Left ventricle myocardium superior (tissue), 1 donor: ENCODE data around the gene CBX4. TPM values are rescaled to one million over a fixed set of nuclear protein-coding genes. Genes with fewer than 3 reads are reported as not detected.

ENCODE experiments used
- ATAC-seq: fragments of 200-7000 bp; cut with Tn5 transposase; one replicate; pipeline ENCODE4 v1.9.1; 2020; ENCODE audit warnings: mild to moderate bottlenecking, moderate library complexity
- DNase-seq: peaks from one replicate; pipeline ENCODE4 v3.0.0-alpha.2; 2020
- intact Hi-C: fragments of 100-400 bp; cut with micrococcal nuclease; formaldehyde crosslinking; loops from one replicate; pipeline ENCODE4 v1.11.0; 2022
- total RNA-seq: library from RNA; stranded (reverse); fragmentation: NEBNext Ultra II Directional; extraction: Animal tissue kit (Norgen Biotek cat#: 25700); gene quantifications from one replicate; pipeline ENCODE4 v1.2.1, GENCODE V29; 2021
- donor health status: DM: no; HTN: yes; CAD: no; lungs with severe emphysema.

CBX4 gene
- total RNA-seq, 1 donor from 2014 or later = 27.4 TPM

DNA sequence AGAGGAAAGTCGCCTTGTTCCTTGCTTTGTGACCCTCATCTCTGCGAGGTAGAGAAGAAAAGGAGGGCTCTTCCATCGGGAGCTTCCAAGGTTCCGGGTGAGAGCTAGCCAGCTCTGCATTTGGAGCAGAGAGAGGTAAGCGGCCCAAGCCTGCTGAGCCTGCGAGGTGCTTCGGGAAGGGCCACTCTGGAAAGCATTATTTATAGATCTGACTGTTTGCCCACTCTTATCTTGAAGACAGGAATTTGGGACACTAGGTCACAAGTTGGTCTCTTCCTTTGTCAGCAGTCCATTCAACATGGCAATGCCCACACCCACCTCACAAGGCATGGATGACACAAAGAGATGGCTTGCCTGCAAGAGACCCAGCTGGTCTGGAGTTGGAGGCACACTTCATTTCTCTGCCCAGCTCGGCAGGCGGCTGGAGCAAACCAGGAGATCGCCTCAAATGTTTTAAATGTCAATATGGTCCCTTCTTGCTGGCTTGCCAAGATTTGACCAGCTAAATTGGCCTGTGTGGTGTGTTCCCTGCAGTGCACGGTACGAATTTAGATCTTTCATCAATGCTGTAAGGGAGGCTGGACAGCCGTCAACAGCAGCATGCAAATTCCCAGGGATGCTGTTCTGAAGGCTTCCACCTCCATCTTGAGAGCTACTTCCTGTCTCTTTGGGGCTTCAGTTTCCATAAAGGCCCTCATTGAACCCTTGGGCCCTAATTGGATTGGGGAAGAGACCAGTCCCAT lies 19.5 kb downstream of the CBX4 start:
- intact Hi-C loops = no loop called here
- no peak for DNase-seq
- ATAC-seq = peak; percentile 81

- DNase-seq = no peak
- intact Hi-C loops = no loop called here
- ATAC-seq = no peak
Observed at GRCh38 chr17:79819085-79819484, 20.2 kb downstream of the CBX4 start.

GRCh38 chr17:79818026-79818758 lies 21.0 kb downstream of the CBX4 start:
- no peak for ATAC-seq
- intact Hi-C loops = no loop called here
- no peak for DNase-seq

DNA sequence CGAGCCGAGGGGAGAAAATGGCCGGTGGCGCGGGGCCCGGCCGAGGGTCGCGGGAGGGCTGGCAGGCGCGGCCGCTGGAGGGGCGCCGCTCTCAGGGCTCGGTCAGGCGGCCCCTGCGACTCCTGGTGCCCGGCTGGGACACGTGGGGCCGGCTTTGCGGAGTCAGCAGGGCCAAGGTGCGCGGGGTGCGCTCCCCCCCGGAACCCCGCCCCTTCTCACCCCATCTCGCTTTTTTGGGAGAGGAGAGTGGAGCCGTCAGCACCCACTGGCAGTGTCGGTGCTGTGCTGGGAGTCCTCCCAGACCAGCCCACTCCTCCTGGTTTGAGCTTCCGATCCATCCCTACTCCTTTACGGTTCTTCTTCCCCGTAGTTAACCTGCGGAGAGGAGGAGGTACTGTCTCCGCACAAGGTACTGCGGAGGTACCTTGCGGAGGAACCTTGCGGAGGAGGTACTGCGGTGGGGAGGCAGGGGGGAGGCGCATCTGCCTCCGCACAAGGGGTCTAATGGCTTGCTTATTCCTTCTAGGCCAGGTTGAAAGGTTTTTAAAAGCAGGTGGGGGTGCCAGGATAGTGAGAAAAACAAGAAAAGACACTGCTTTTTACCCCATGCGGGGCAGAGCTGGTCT lies 23.3 kb downstream of the CBX4 start:
- DNase-seq = no peak
- no peak for ATAC-seq
- intact Hi-C loops = no loop called here

DNA sequence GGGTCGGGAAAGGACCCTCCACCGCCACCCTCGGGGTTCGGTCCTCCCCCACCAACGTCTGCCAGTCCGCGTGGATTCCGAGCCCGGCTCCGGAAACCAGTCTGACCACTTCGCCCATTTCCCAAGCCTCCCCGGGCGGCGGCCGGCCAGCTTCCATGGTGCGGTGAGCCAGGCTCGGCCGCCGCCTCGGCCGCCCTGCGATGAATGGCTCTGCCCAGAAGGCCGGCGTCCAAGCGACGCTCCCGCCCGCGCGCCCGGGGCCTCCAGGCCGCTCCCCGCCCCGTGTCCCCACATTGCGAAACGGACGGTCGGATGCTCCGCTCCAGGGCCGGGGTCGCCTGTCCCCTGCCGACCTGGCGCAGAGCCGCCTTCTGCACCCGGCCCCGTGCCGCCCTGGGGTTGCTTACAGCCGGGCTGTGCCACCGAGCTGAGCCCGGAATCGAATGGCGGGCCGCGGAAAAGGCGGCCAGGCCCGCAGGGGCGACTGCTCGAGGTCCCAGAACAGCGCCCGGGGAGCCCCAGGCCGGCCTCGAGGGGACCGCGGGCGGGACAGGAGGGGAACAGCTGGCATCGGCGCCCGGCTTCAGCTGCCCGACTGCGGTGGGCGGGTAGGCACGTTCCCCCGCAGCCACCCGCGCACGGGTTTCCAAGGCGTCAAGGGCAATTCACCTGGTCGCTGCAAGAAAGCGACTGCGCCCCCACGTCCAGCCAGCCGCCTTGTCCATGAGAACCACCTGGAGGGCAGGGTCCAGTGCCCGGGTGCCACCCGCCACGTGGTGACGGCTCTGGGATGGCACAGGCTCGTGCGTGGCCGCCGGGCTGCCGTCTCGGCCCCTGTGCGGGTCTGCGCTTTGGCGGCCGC lies 24.0 kb downstream of the CBX4 start:
- ATAC-seq (peak; percentile 4), DNase-seq (no peak)
- intact Hi-C loops = no loop called here

DNA sequence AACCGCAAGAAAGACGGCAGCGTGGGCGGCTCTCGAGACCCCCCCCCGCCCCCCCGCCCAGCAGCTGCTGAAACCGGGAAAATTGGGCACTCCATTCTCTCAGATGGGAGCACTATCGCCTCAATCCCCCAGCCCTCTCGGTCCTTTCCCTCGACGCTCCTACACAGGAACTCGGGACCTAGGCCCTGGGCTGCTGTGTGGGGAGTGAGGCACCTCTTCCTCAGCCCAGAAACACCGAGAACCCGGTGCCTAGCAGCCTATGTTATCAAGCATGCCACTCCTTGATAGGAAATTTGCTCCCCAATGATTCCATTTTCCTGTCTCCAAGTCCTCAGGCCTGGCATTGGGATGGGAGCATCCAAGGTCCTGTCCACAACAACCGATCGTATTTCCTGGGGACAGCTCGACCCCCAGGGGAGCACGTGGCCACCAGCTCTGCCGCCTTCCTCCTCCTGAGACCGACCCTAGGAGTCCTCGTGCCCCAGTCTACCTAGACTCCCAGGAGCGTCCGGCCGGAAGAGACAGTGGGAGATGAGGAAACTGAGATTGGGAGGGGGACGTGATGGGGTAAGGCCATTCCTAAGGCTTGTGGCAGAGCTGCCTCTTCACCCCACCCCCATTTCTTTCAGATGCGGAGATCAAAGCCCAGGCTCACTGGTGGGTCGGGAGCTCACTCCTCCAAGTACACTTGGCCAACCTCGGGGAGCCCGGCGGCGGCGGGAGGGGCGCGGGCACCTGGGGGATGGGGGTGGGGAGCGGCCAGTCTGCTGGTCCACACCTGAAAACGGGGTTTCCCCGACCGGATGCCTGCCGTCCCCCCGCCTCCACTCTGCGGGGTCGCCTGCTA lies 24.9 kb downstream of the CBX4 start:
- intact Hi-C loops = no loop called here
- ATAC-seq = no peak
- no peak for DNase-seq

- intact Hi-C loops = no loop called here
- DNase-seq (no peak), ATAC-seq (no peak)
Observed at GRCh38 chr17:79813297-79814126, 25.7 kb downstream of the CBX4 start.

GRCh38 chr17:79812353-79813258 lies 26.6 kb downstream of the CBX4 start:
- intact Hi-C loops = no loop called here
- ATAC-seq (no peak), DNase-seq (no peak)

DNA sequence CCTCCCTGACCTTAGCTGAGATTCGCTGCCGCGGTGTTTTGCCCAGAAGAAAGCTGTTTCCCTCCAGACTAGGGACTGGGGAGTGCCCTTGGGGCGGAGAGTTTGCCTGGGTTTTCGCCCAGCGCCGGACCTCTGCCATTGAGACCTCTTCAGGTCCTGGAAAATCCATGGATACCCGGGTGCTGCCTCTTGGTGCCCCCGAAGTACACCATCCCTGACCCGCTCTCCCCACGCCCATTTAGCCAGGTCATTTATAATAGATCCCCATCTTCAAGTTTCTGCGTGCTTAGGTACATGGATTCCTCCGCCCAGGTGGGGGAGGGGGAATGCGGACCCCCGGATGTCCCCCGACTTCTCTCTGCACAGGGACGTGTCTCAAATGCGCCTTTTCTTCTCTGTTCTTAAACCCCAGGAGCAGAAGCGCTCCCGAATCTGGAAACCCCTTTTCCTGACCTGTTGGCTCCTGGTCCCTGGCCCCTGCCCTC lies 27.3 kb downstream of the CBX4 start:
- DNase-seq (no peak), ATAC-seq (no peak)
- intact Hi-C loops = no loop called here

- intact Hi-C loops = no loop called here
- ATAC-seq (peak; percentile 77), DNase-seq (no peak)
Observed at GRCh38 chr17:79811011-79811867, 28.0 kb downstream of the CBX4 start.

DNA sequence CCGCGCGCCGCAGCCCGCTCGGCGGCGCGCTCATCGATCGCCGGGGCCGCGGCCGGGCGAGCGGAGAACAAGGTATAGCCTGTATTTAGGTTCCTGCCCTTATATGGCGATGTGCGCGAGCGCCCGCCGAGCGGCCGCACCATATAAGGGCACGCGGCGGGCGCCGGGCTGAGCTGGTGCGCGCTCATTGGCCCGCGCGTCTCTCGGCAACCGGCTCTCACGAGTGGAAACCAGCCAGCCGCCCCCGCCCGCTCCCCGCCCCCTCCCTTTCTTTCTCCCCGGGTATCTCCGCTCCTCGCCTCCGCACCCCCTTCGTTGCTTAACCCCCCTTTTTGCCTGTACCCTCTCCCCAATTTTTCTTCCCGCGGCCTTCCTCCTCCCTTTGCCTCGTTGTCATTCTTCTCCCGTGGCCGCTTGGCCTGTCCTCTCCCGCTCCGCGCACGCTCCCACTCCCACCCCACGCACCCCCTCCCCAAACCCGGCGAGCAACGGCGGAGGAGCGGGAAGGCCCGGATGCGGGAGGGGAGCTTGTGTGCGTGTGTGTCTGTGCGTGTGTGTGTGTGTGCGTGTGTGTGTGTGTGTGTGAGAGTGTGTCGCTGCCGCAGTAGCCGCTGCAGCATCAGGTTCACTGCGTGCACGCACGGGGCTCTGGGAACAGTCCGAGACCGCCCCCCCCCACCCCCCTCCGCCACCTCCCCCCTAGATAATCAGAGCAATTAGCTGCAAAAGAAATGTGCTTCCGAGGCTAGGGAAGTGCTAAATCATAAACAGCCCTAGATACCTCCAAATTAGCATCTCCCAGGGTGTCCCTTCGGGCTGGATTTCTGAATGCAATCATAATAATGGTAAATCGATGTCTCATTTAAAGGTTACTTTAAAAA lies 28.9 kb downstream of the CBX4 start:
- ATAC-seq (peak; percentile 79), DNase-seq (peak; percentile 84)
- intact Hi-C loops = no loop called here

DNA sequence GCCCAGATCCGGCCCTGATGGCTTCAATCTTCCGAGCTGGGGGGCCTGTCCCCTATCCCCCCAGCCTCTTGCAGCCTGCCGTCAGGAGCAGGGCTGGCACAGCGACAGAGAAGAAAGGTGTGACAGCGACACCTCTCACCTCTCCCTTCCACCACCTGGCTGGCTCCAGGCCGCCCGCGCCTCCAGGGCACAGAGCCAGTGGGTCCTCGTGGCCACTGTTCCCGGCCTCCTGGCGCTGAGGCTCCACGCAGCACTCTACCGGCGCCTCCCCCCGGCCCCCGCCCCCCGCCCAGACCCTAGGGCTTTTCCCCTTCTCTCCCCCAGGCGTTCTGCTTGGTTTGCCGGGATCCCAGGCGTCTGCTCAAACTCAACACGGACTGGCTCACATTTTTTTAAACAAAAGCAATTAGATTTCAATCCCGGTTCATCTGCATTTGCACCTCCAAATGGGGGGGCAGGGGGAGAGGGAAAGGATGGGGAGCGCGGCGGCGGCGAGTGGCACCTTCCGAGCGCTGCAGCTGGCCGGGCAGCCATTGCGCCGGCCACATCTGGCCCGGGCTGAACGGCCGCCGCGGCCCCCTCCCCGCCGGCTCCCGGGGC lies 29.6 kb downstream of the CBX4 start:
- intact Hi-C loops = no loop called here
- ATAC-seq (no peak), DNase-seq (no peak)

DNA sequence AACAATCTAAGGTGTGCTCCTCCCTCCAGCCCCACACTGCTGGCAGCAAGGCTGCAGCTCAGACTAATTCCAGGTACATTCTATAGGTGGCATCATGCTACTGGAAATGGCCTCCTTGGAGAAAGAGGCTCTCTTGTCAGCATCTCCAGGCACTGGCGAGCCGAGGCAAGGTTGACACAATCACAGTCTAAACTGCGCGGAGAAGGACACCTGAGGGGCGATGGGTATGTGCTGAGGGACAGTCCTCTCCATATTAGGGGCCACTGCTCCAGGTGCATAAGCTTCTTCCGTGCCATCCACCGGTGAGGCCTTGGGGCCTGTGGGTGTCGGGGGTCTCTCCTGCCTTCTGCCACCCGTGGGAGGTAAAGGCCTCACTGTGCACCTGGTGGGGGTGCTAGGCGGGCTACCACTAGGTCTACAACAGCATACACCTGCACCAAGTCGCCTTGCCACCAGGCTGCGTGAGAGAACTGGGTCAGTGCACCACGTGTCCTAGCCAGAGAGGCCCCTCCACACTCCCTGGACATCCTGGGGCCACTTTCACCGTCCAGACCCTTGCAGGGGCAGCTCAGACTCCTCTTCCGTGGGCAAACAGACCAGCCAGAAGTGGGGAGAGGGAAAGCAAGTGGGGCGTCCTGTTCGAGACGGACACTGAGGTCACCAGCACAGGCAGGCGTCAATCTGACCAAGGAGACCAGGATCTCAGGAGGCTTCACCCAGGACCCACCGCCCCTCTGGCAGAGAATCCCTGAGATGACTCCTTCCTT lies 30.3 kb downstream of the CBX4 start:
- DNase-seq (no peak), ATAC-seq (peak; percentile 61)
- intact Hi-C loops = no loop called here
